SK-N-SH treated with all-trans-retinoic acid at 6 μM for 48 hours (cell line): Measurements from ENCODE around the gene DYNLT2.

Experiments
- ATAC-seq: fragments of 200-7000 bp; cut with Tn5 transposase; 3 replicates; pipeline ENCODE4 v1.9.1; 2020; ENCODE audit warnings: mild to moderate bottlenecking, moderate library complexity
- ARNTL ChIP-seq: fragments of 450-650 bp; formaldehyde crosslinking; IDR thresholded peaks from 2 replicates; pipeline ENCODE4 v1.5.0; 2020; ENCODE audit warnings: low read depth, mild to moderate bottlenecking, moderate library complexity, borderline replicate concordance
- BACH2 ChIP-seq: fragments of 250-450 bp; sonication (Bioruptor Pico); IDR thresholded peaks from 2 replicates; pipeline ENCODE4 v1.9.0; 2021; ENCODE audit warnings: mild to moderate bottlenecking, borderline replicate concordance
- CREB5 ChIP-seq: fragments of 250-450 bp; sonication (Bioruptor Pico); IDR thresholded peaks from 2 replicates; pipeline ENCODE4 v1.5.1; 2020; ENCODE audit warnings: low read depth, mild to moderate bottlenecking, moderate library complexity
- CSDC2 ChIP-seq: fragments of 250-450 bp; sonication (Bioruptor Pico); IDR thresholded peaks from 2 replicates; pipeline ENCODE4 v1.5.0; 2020; ENCODE audit warnings: mild to moderate bottlenecking, moderate library complexity
- CSRNP3 ChIP-seq: fragments of 250-450 bp; sonication (Bioruptor Pico); IDR thresholded peaks from 2 replicates; pipeline ENCODE4 v1.5.1; 2021; ENCODE audit warnings: mild to moderate bottlenecking, moderate library complexity
- ESRRG ChIP-seq: fragments of 250-450 bp; sonication (Bioruptor Pico); IDR thresholded peaks from 2 replicates; pipeline ENCODE4 v1.6.1; 2021; ENCODE audit warnings: mild to moderate bottlenecking
- GLIS3 ChIP-seq: fragments of 250-450 bp; sonication (Bioruptor Pico); IDR thresholded peaks from 2 replicates; pipeline ENCODE4 v1.5.0; 2020; ENCODE audit warnings: mild to moderate bottlenecking, moderate library complexity
- ISL1 ChIP-seq: fragments of 250-450 bp; sonication (Bioruptor Pico); IDR thresholded peaks from 2 replicates; pipeline ENCODE4 v2.1.2; 2022; ENCODE audit warnings: mild to moderate bottlenecking, moderate library complexity
- OSR1 ChIP-seq: fragments of 250-450 bp; sonication (Bioruptor Pico); IDR thresholded peaks from 2 replicates; pipeline ENCODE4 v1.8.0; 2022; ENCODE audit warnings: moderate library complexity, mild to moderate bottlenecking, inconsistent platforms
- PATZ1 ChIP-seq: fragments of 250-450 bp; sonication (Bioruptor Pico); IDR thresholded peaks from 2 replicates; pipeline ENCODE4 v1.8.0; 2020; ENCODE audit warnings: mild to moderate bottlenecking, moderate library complexity, borderline replicate concordance
- POU6F1 ChIP-seq: fragments of 250-450 bp; sonication (Bioruptor Pico); IDR thresholded peaks from 2 replicates; pipeline ENCODE4 v1.8.0; 2021; ENCODE audit warnings: low read depth, mild to moderate bottlenecking, moderate library complexity, borderline replicate concordance
- PPARA ChIP-seq: fragments of 250-450 bp; sonication (Bioruptor Pico); IDR thresholded peaks from 2 replicates; pipeline ENCODE4 v1.5.0; 2020; ENCODE audit warnings: mild to moderate bottlenecking, borderline replicate concordance
- RARB ChIP-seq: fragments of 250-450 bp; sonication (Bioruptor Pico); IDR thresholded peaks from 2 replicates; pipeline ENCODE4 v1.8.0; 2021; ENCODE audit warnings: mild to moderate bottlenecking, moderate library complexity
- SNAI2 ChIP-seq: fragments of 250-450 bp; sonication (Bioruptor Pico); IDR thresholded peaks from 2 replicates; pipeline ENCODE4 v1.5.0; 2020; ENCODE audit warnings: mild to moderate bottlenecking, moderate library complexity
- TCF4 ChIP-seq: fragments of 250-450 bp; sonication (Bioruptor Pico); IDR thresholded peaks from 2 replicates; pipeline ENCODE4 v1.8.0; 2021; ENCODE audit warnings: mild to moderate bottlenecking, moderate library complexity, borderline replicate concordance
- TOX ChIP-seq: fragments of 250-450 bp; sonication (Bioruptor Pico); IDR thresholded peaks from 2 replicates; pipeline ENCODE4 v1.8.0; 2021; ENCODE audit warnings: mild to moderate bottlenecking, moderate library complexity, borderline replicate concordance
- ZC3H10 ChIP-seq: fragments of 250-450 bp; sonication (Bioruptor Pico); IDR thresholded peaks from 2 replicates; pipeline ENCODE4 v1.5.1; 2021; ENCODE audit warnings: mild to moderate bottlenecking, moderate library complexity
- ZFP3 ChIP-seq: fragments of 250-450 bp; sonication (Bioruptor Pico); IDR thresholded peaks from 2 replicates; pipeline ENCODE4 v1.5.0; 2020; ENCODE audit warnings: mild to moderate bottlenecking, moderate library complexity
- ZFP30 ChIP-seq: fragments of 450-650 bp; formaldehyde crosslinking; IDR thresholded peaks from 2 replicates; pipeline ENCODE4 v1.5.0; 2022; ENCODE audit warnings: mild to moderate bottlenecking, moderate library complexity
- ZNF565 ChIP-seq: fragments of 450-650 bp; formaldehyde crosslinking; conservative IDR thresholded peaks from 2 replicates; pipeline ENCODE4 v1.5.0; 2020; ENCODE audit warnings: low read depth, mild to moderate bottlenecking, moderate library complexity
- ZNF70 ChIP-seq: fragments of 450-650 bp; formaldehyde crosslinking; IDR thresholded peaks from 2 replicates; pipeline ENCODE4 v1.5.0; 2020; ENCODE audit warnings: mild to moderate bottlenecking, moderate library complexity
- ZNF8 ChIP-seq: fragments of 450-650 bp; formaldehyde crosslinking; IDR thresholded peaks from 2 replicates; pipeline ENCODE4 v1.5.0; 2020; ENCODE audit warnings: mild to moderate bottlenecking, moderate library complexity

DYNLT2 gene

GRCh38 chr6:169714595-169714994, 36.8 kb downstream of the DYNLT2 start:
- TF ChIP-seq CSDC2 = no peak
- TF ChIP-seq PATZ1 (CRISPR knock-in tag) = no peak
- TF ChIP-seq SNAI2 (CRISPR knock-in tag) = no peak
- TF ChIP-seq ZFP30 (CRISPR knock-in tag) = no peak
- no peak for TF ChIP-seq POU6F1 (CRISPR knock-in tag)
- no peak for TF ChIP-seq OSR1
- no peak for TF ChIP-seq ZFP3 (CRISPR knock-in tag)
- no peak for TF ChIP-seq CSRNP3 (CRISPR knock-in tag)
- TF ChIP-seq BACH2 (CRISPR knock-in tag) = no peak
- no peak for TF ChIP-seq ISL1 (CRISPR knock-in tag)
- no peak for TF ChIP-seq TCF4 (CRISPR knock-in tag)
- no peak for TF ChIP-seq ZC3H10 (CRISPR knock-in tag)
- no peak for TF ChIP-seq ARNTL (CRISPR knock-in tag)
- no peak for TF ChIP-seq ZNF8 (CRISPR knock-in tag)
- no peak for TF ChIP-seq ZNF565 (CRISPR knock-in tag)
- TF ChIP-seq GLIS3 = no peak
- no peak for TF ChIP-seq ZNF70 (CRISPR knock-in tag)
- TF ChIP-seq ESRRG (CRISPR knock-in tag) = no peak
- no peak for TF ChIP-seq CREB5 (CRISPR knock-in tag)
- ATAC-seq = no peak

GRCh38 chr6:169714178-169714577, 37.2 kb downstream of the DYNLT2 start:
- no peak for ATAC-seq
- TF ChIP-seq ARNTL (CRISPR knock-in tag) = no peak
- no peak for TF ChIP-seq ZNF70 (CRISPR knock-in tag)
- no peak for TF ChIP-seq ZFP30 (CRISPR knock-in tag)
- TF ChIP-seq RARB (CRISPR knock-in tag) = no peak
- TF ChIP-seq ZFP3 (CRISPR knock-in tag) = no peak
- no peak for TF ChIP-seq CREB5 (CRISPR knock-in tag)
- no peak for TF ChIP-seq PATZ1 (CRISPR knock-in tag)
- TF ChIP-seq ESRRG (CRISPR knock-in tag) = no peak
- TF ChIP-seq TCF4 (CRISPR knock-in tag) = no peak

GRCh38 chr6:169710009-169710408, 41.4 kb downstream of the DYNLT2 start:
- no peak for ATAC-seq
- TF ChIP-seq ZC3H10 (CRISPR knock-in tag) (no peak), POU6F1 (CRISPR knock-in tag) (no peak), CSDC2 (no peak), RARB (CRISPR knock-in tag) (no peak), ZNF70 (CRISPR knock-in tag) (no peak), BACH2 (CRISPR knock-in tag) (no peak), TOX (CRISPR knock-in tag) (no peak), ZFP30 (CRISPR knock-in tag) (no peak), PPARA (CRISPR knock-in tag) (no peak), GLIS3 (no peak), ZFP3 (CRISPR knock-in tag) (no peak), CREB5 (CRISPR knock-in tag) (no peak), ZNF565 (CRISPR knock-in tag) (no peak), CSRNP3 (CRISPR knock-in tag) (no peak), ESRRG (CRISPR knock-in tag) (no peak), ZNF8 (CRISPR knock-in tag) (no peak)
